ENCODE data around the gene PROM1. TPM values are rescaled to one million over a fixed set of nuclear protein-coding genes. Genes with fewer than 3 reads are reported as not detected.

Gene PROM1
- total and polyA plus RNA-seq, 2 of the 8 experiments (the other 6 are each of a cell fraction or from before 2014, with no cell fraction given) = 36.0 to 59.7 TPM

DNA sequence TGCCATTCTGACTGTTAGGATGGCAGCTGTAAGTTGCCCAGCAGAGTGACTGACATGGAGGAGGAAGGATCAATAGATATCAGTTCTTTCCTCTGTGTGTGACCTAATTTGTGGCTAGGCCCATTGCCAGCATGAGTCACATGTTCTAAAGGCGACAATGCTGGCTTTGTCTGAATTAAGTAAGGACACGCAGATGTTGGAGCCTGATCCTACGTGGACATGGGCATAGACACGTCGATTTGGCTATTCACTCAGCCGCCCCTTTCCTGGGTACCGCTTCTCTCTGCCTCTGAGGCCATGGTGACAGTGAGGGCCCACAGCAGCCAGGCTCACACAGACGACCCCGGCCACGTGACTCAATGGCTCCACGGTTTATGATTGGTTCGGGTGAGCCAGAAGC lies 16.3 kb downstream of the PROM1 start (continued):
- no peak for TF ChIP-seq POLR2A (IDR thresholded peaks at IDR 0.05; ENCODE audit: control extremely low read depth in 1 of 2, low read depth in 2 of 2, low read length in 2 of 2)
- TF ChIP-seq, protein P1, sequence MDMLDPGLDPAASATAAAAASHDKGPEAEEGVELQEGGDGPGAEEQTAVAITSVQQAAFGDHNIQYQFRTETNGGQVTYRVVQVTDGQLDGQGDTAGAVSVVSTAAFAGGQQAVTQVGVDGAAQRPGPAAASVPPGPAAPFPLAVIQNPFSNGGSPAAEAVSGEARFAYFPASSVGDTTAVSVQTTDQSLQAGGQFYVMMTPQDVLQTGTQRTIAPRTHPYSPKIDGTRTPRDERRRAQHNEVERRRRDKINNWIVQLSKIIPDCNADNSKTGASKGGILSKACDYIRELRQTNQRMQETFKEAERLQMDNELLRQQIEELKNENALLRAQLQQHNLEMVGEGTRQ (IDR thresholded peaks at IDR 0.05; ENCODE audit: low read length) = no peak
- no peak for TF ChIP-seq NANOG (IDR thresholded peaks at IDR 0.05; ENCODE audit: insufficient read depth, low read depth, low read length, poor library complexity, severe bottlenecking)
- TF ChIP-seq MAFK (IDR thresholded peaks at IDR 0.05; ENCODE audit: low read depth, low read length) = no peak

Data from H1 (cell line).